ENCODE data around the gene PPP2R2D. TPM values are rescaled to one million over a fixed set of nuclear protein-coding genes. Genes with fewer than 3 reads are reported as not detected.

The PPP2R2D gene
- total RNA-seq, 4 donors from 2014 or later: 18.6 to 27.5 (median 22.1) TPM

DNA sequence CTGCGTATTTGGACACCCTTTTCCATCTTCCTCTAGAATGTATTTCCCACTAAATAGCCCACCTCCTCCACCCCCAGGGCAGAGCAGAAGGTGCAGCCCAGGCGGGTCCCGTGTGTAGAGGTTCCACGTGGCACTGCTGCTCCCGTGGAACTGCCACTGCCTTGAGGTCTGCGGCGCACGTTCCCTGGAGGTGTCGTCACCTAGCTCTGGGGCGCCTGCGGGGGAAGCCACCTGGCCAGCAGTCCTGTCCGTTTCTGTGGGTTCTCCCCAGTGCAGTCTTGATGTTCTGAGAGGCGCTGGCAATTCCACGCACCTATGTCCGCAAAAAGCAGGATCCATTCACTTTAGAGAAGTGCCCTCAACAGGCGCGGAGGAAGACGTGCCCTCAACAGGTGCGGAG, 59.0 kb downstream of the PPP2R2D start:
- intact Hi-C loops (cut with DNase I): no loop called here
- DNase-seq: no peak
- TF ChIP-seq POLR2A (IDR thresholded peaks at IDR 0.05): no peak
- TF ChIP-seq, protein P1, sequence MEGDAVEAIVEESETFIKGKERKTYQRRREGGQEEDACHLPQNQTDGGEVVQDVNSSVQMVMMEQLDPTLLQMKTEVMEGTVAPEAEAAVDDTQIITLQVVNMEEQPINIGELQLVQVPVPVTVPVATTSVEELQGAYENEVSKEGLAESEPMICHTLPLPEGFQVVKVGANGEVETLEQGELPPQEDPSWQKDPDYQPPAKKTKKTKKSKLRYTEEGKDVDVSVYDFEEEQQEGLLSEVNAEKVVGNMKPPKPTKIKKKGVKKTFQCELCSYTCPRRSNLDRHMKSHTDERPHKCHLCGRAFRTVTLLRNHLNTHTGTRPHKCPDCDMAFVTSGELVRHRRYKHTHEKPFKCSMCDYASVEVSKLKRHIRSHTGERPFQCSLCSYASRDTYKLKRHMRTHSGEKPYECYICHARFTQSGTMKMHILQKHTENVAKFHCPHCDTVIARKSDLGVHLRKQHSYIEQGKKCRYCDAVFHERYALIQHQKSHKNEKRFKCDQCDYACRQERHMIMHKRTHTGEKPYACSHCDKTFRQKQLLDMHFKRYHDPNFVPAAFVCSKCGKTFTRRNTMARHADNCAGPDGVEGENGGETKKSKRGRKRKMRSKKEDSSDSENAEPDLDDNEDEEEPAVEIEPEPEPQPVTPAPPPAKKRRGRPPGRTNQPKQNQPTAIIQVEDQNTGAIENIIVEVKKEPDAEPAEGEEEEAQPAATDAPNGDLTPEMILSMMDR (IDR thresholded peaks at IDR 0.05): no peak
- H3K4me1 ChIP-seq: no peaks in the 10 kb centered on the region
- no peaks in the 10 kb centered on the region for H3K9me3 ChIP-seq
- H3K36me3 ChIP-seq: peaks cover 12 to 70% (median 13%) of the 10 kb centered on the region in 3 donors
- H3K4me3 ChIP-seq: no peak overlapping the region
- no peaks in the 10 kb centered on the region for H3K27me3 ChIP-seq
- 91% methylated on average over 1 to 9 of the region's 19 CpGs for WGBS, 2 donors
- no peak overlapping the region for H3K27ac ChIP-seq

DNA sequence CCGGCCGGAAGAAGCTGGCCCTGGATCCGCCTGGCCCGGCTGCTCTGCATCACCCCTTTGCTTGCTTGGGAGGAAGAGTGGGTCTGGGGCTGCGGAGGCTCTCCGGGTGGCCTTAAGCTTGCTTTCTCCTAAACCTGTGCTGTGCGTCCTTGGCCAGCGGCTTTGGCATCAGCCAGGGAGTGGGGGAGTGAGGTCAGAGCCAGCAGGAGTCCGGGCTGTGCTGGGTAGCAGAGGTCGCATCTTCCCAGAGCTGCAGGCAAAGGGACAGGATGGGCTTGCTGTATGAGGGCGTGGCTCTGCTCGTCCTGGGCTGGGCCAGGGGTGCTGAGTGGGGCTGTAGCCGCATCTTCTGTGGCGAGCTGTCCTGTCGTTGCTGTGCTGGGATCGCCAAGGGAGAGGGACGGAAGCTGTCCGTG, 59.8 kb downstream of the PPP2R2D start:
- Histone ChIP-seq H3K27ac (no peak overlapping the region), H3K4me3 (no peak overlapping the region), H3K4me1 (no peaks in the 10 kb centered on the region), H3K9me3 (no peaks in the 10 kb centered on the region), H3K27me3 (no peaks in the 10 kb centered on the region), H3K36me3 (peaks cover 9 to 70% (median 10%) of the 10 kb centered on the region in 3 donors)
- intact Hi-C loops (cut with DNase I): no loop called here
- WGBS, 2 donors: 82% methylated on average over 5 of the region's 18 CpGs; no CpG with 5 or more reads in 1 of the 2 donors
- DNase-seq: no peak
- TF ChIP-seq, protein P1 (IDR thresholded peaks at IDR 0.05): no peak
- TF ChIP-seq POLR2A (IDR thresholded peaks at IDR 0.05): no peak

DNA sequence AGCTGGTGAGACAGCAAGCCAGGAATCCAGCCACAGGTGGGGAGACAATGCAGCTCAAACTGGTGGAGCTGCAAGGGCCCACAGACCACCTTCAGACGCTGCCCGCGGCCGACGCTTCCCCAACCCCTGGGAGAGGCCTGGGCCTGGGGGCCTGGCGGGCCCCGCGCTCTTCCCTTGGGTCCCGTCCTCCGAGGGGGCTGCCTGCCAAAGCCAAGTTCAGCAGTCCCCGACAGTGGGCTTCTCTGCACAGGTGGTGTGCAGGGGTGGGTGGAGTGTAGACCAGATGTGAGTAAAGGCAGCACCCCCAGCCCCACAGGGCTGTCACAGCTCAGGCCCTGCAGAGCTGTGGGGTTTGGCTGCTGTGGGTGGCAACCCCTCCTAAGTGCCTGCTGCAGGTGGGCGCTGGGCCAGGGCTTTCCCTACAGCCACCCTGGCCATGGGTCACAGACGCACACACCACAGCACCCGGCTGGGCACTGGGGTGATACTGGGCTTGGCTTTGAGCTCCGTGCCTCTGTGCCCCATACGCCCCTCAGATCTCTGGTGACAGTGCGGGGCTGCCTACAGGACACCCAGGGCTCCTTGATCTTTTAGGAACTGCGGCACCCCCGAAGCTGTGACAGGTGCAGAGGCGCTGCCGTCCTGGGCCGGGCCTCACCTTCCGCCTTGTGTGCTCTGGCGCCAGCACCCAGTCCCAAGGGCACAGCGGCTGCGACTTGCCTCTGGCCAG, 60.4 kb downstream of the PPP2R2D start:
- 89 to 93% methylated on average over 3 to 9 of the region's 26 CpGs for WGBS, 2 donors
- DNase-seq: no peak
- no peak overlapping the region for H3K27ac ChIP-seq
- H3K4me3 ChIP-seq: no peak overlapping the region
- TF ChIP-seq, protein P1 (IDR thresholded peaks at IDR 0.05): no peak
- TF ChIP-seq POLR2A (IDR thresholded peaks at IDR 0.05): no peak
- H3K9me3 ChIP-seq: no peaks in the 10 kb centered on the region
- intact Hi-C loops (cut with DNase I): no loop called here
- peaks cover 3 to 70% (median 7%) of the 10 kb centered on the region in 3 donors for H3K36me3 ChIP-seq
- H3K4me1 ChIP-seq: no peaks in the 10 kb centered on the region
- H3K27me3 ChIP-seq: no peaks in the 10 kb centered on the region

DNA sequence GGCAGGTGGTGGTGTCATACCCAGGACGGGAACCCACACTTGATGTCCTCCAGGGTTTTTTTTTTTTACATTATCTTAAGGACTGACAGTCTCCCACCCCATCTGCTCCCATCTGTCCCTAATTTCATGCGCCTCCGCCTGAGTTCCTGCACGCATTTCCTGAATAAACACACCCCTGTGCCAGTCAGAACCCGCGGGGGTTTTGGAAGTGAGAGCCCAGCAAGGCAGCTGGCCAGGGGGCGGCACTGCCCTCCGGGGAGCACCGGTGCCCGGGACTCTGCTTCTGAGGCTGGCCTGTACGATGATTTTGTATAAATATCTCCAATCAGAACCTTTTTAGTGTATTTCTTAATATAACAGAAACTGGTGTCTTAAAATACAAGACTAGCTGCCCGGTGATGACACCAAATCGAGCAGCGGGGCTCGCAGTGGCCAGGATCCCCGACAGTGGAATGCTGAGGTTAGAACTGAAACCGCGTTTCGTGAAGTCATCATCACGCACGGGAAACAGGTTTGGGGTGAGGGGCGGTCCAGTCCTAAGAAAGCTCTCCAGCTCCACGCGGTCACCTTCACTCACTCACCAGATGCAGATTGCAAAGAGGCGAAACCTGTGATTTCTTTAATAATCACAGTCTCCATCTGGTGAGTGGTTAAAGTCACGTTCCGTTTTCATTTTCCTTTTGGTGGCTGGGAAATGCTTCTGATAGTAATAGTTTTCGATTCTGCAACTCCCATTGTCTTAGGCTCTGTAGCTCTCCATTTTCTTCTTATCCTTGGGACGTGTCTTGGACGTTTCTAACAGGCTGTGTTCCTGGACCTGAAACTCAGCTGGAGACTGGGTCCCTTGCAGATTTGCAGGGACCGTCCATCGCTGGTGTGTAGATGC, 61.2 kb downstream of the PPP2R2D start:
- H3K27me3 ChIP-seq: no peaks in the 10 kb centered on the region
- no peak overlapping the region for H3K4me3 ChIP-seq
- no peak overlapping the region for H3K27ac ChIP-seq
- H3K4me1 ChIP-seq: no peaks in the 10 kb centered on the region
- peaks cover 0 to 70% (median 4%) of the 10 kb centered on the region in 3 donors for H3K36me3 ChIP-seq
- WGBS, 2 donors: 81 to 85% methylated on average over 26 to 29 of the region's 32 CpGs
- intact Hi-C loops (cut with DNase I): no loop called here
- no peak for DNase-seq
- TF ChIP-seq, protein P1 (IDR thresholded peaks at IDR 0.05): no peak
- no peak for TF ChIP-seq POLR2A (IDR thresholded peaks at IDR 0.05)
- no peaks in the 10 kb centered on the region for H3K9me3 ChIP-seq

DNA sequence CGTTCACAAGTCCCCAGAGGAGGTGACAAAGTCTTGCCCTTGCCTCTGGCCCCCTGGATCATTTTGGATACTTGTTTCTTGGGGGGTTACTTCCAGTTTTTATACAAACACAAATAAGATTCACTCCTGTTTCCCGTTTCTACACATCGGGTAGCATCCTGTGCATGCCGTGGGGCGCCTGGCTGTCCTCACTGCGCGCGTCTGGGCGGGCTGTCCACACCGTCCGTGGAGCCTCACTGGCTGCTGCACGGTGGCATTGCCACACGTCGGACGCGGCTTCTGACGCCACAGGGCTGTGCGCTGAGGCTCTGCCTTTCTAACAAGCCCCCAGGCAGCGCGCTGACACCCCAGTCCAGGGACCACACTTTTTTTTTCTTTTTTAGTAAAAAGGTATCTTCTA, 62.5 kb downstream of the PPP2R2D start:
- Histone ChIP-seq H3K27me3 (no peaks in the 10 kb centered on the region), H3K27ac (no peak overlapping the region), H3K9me3 (no peaks in the 10 kb centered on the region), H3K4me3 (no peak overlapping the region), H3K4me1 (no peaks in the 10 kb centered on the region), H3K36me3 (peaks cover 0 to 66% (median under 1%) of the 10 kb centered on the region in 3 donors)
- TF ChIP-seq, protein P1 (IDR thresholded peaks at IDR 0.05): no peak
- TF ChIP-seq POLR2A (IDR thresholded peaks at IDR 0.05): no peak
- WGBS, 2 donors: 85 to 91% methylated on average over 19 to 20 of the region's 20 CpGs
- intact Hi-C loops (cut with DNase I): no loop called here
- DNase-seq: no peak
